ENCODE results near the gene DYNLT1.
"Not testable (repeated sequence)": the region's sequence is repeated elsewhere in the genome, so short reads cannot be mapped to it uniquely, and the experiment has no call there.

Gene DYNLT1

DNA sequence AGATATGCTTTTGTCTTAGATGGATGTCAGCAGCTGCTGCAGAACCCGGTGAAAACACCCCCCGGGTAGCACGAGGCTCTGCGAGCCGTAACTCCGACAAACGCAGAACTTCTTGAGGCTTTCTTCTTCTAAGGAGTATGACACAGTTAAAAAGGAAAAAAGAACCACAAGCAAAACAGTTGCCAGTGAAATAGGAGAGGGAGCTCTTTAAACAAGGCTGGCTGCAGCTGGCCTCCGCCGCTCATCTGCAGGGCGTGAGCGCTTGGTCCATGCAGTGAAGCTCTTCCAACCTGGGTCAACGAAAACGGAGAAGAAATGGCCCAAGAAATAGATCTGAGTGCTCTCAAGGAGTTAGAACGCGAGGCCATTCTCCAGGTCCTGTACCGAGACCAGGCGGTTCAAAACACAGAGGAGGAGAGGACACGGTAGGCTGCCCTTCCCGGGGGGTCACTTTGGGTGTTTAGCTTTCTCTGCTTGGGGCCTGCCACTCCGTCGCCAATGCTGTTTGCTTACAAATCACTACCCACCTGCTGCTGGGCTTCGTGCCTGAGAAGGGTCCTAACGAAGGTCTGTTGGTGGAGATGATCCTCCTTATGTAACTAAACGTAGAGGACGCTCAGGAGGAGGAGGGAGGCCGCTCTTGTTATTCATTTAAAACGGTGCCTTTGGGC is 18.5 kb upstream of the DYNLT1 start:
- peak overlapping the region; percentile 11 for H3K4me3 ChIP-seq (ENCODE audit: low read depth, low read length)
- peak; percentile 67 for DNase-seq (ENCODE audit: low read depth)
- in situ Hi-C loops (cut with HindIII; ENCODE audit: low sequenced_read_pairs) = no loop called here
- TF ChIP-seq, protein P1, sequence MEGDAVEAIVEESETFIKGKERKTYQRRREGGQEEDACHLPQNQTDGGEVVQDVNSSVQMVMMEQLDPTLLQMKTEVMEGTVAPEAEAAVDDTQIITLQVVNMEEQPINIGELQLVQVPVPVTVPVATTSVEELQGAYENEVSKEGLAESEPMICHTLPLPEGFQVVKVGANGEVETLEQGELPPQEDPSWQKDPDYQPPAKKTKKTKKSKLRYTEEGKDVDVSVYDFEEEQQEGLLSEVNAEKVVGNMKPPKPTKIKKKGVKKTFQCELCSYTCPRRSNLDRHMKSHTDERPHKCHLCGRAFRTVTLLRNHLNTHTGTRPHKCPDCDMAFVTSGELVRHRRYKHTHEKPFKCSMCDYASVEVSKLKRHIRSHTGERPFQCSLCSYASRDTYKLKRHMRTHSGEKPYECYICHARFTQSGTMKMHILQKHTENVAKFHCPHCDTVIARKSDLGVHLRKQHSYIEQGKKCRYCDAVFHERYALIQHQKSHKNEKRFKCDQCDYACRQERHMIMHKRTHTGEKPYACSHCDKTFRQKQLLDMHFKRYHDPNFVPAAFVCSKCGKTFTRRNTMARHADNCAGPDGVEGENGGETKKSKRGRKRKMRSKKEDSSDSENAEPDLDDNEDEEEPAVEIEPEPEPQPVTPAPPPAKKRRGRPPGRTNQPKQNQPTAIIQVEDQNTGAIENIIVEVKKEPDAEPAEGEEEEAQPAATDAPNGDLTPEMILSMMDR (IDR thresholded peaks at IDR 0.05; ENCODE audit: low read depth, low read length, missing control alignments) = no peak

DNA sequence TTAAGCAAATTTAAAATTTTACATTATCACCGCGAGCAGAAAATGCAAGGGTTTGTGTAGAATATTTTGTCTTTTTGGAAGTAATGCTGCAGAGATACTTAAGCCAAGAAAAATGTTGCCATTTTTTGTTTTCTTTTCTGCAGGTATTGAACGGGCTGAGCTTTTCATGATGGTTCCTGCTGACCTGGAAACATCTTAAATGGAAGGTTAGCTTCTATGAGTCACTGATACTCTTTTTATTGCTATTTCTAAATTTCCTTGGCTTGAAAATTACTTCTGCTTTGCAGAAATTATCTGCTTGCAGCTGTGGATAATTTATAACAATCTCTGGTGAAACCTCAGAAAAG is 18.0 kb upstream of the DYNLT1 start:
- TF ChIP-seq, protein P1 (IDR thresholded peaks at IDR 0.05; ENCODE audit: low read depth, low read length, missing control alignments) = no peak
- no peak overlapping the region for H3K4me3 ChIP-seq (ENCODE audit: low read depth, low read length)
- in situ Hi-C loops (cut with HindIII; ENCODE audit: low sequenced_read_pairs) = no loop called here

DNA sequence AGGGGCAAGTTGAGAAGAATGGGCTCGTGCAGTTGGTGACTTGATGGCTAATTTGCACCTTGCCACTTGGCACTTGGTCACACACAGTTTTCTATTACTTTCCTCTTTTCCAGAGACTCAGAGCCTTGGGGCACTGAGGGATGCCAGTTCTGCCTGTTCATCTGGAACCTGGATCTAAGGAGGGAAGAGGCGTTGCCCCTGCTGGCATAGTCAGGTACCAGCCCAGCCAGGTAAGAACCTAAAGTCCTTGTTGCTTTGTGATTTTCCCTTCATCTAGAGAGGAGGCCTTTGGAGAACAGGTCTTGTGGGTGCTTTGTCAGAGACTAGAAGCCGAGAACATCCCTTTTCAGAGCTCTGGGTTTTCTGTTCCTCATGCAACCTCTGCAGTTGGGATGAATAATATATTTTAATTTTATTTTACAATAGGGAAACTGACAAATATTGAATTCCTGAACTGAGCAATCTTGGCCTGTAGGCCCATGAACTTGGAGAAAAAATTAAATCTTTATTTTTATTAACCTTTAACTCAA is 16.7 kb upstream of the DYNLT1 start:
- in situ Hi-C loops (cut with HindIII; ENCODE audit: low sequenced_read_pairs) = no loop called here
- no peak overlapping the region for H3K4me3 ChIP-seq (ENCODE audit: low read depth, low read length)
- TF ChIP-seq, protein P1 (IDR thresholded peaks at IDR 0.05; ENCODE audit: low read depth, low read length, missing control alignments) = no peak
- no peak for DNase-seq (ENCODE audit: low read depth)

More for the DNA sequence above, 18.0 kb upstream of the DYNLT1 start:
- DNase-seq (ENCODE audit: low read depth) = no peak

DNA sequence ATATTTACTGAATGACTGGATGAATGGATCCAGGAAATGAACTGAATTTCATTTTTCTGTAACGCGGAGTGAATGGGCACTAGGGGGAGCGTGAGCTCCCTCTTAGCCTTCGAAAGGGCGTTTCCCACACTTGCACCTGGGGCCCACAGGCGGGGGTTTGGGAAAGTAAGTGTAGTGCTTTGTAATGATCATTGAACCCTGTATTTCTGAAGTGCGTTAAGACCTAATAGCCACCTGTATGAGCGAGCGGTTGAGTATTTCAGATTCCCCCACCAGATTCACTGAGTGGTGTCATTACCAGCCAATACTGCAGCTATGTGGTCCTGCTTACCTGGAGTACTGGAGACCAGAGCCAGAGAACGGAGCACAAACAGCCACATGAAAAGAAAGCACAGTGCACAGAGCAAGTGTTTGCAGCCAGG is 15.8 kb upstream of the DYNLT1 start:
- H3K4me3 ChIP-seq (ENCODE audit: low read depth, low read length) = no peak overlapping the region
- no peak for DNase-seq (ENCODE audit: low read depth)
- TF ChIP-seq, protein P1 (IDR thresholded peaks at IDR 0.05; ENCODE audit: low read depth, low read length, missing control alignments) = peak; percentile 68
- in situ Hi-C loops (cut with HindIII; ENCODE audit: low sequenced_read_pairs) = no loop called here

DNA sequence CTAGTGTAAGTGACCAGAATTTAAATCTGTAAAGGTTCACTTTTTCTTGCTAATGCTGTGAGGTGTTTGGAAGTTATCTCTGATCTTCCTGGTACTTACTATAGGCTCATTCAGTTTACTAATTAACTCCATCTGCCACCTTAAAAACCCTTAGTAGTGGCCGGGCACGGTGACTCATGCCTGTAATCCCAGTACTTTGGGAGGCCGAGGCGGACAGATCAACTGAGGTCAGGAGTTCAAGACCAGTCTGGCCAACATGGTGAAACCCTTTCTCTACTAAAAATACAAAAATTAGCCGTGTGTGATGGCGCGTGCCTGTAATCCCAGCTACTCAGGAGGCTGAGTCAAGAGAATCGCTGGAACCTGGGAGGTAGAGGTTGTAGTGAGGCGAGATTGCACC is 12.4 kb upstream of the DYNLT1 start:
- DNase-seq (ENCODE audit: low read depth); in situ Hi-C loops (cut with HindIII; ENCODE audit: low sequenced_read_pairs); H3K4me3 ChIP-seq (ENCODE audit: low read depth, low read length): not testable (repeated sequence)

DNA sequence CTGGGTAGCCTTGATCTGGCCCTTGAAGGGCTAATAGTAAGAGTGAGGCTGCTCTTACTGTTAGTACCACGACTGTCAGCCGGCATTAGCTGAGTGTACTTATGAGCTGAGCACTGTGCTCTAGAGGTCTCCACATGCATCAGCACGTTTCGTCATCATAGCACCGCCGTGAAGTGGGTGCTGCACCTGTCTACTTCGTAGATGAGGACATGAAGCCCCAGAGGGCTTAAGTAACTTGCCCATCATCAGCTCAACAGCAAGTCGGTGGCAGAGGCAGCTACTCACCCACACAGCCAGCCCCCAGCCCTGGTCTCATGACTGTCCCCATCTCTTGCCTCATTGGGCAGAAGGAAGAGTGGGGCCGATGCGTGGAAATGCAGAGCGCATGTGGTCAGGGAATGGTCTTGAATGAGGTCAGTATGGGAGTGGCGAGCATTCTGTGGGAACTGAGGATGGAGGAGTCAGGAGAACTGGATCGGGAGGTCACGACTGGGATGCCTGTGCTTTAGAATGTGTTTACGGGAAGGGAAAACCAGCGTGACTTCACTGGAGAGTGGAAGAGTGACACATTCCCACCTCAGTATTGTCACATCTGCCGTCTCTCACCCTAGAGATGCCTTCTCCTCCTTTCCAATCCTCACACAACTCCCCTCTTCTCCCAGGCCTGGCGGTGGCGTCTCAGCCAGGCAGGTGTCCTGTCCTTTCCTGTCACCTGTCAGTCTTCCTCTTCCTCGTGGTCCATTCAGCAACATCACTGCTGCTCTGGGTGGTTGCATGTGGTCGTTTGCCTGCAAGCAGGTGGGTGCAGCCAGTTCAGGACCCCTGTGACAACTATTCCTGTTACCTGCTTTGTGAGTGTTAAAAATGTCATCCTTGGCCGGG is 11.3 kb upstream of the DYNLT1 start:
- in situ Hi-C loops (cut with HindIII; ENCODE audit: low sequenced_read_pairs) = no loop called here
- no peak for DNase-seq (ENCODE audit: low read depth)
- TF ChIP-seq, protein P1 (IDR thresholded peaks at IDR 0.05; ENCODE audit: low read depth, low read length, missing control alignments) = no peak
- no peak overlapping the region for H3K4me3 ChIP-seq (ENCODE audit: low read depth, low read length)

Data from astrocyte of the cerebellum (primary cell).